DOHH2 (cell line): ENCODE data around the gene DERA.

ENCODE experiments used
- EZH2phosphoT487 ChIP-seq: fragments of 200-600 bp; sonication (generic); IDR thresholded peaks from 2 replicates; pipeline ENCODE4 v1.6.1; 2017; ENCODE audit warnings: borderline replicate concordance, mild to moderate bottlenecking, antibody characterized with exemption, low read length, moderate library complexity, mixed read lengths
- TF ChIP-seq, protein P1 (sequence below): fragments of 200-600 bp; sonication (generic); IDR thresholded peaks from one replicate; pipeline ENCODE4 v1.5.1; 2014; ENCODE audit warnings: antibody characterized with exemption, mild to moderate bottlenecking, low read depth, low read length; ENCODE audit not compliant: poor library complexity, severe bottlenecking

DNA sequence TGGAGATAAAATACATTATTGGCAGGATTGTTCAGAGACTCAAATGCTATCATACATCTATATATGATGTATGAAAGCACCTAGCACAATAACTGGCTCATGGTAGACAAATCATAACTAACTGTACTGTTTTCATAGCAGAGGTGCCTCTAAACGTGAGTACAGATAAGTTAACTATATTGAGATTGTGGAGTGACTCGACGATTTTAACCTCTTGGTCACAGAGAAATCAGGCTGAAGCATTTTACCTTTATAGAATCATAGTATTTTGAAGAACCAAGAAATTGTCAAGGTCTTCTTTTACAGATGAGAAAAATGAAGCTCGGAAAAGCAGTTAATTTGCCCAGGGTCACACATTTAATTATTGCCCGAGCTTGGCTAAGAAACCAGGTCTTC, 666 bp upstream of the DERA start:
- TF ChIP-seq, protein P1, sequence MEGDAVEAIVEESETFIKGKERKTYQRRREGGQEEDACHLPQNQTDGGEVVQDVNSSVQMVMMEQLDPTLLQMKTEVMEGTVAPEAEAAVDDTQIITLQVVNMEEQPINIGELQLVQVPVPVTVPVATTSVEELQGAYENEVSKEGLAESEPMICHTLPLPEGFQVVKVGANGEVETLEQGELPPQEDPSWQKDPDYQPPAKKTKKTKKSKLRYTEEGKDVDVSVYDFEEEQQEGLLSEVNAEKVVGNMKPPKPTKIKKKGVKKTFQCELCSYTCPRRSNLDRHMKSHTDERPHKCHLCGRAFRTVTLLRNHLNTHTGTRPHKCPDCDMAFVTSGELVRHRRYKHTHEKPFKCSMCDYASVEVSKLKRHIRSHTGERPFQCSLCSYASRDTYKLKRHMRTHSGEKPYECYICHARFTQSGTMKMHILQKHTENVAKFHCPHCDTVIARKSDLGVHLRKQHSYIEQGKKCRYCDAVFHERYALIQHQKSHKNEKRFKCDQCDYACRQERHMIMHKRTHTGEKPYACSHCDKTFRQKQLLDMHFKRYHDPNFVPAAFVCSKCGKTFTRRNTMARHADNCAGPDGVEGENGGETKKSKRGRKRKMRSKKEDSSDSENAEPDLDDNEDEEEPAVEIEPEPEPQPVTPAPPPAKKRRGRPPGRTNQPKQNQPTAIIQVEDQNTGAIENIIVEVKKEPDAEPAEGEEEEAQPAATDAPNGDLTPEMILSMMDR, result no peak
- no peak for TF ChIP-seq EZH2phosphoT487
